Progenitor cell of endocrine pancreas (in vitro differentiated cells): ENCODE results near the gene FMN2. TPM values are rescaled to one million over a fixed set of nuclear protein-coding genes. Genes with fewer than 3 reads are reported as not detected.

Experiments used
- DNase-seq: peaks from one replicate; pipeline ENCODE4 v3.0.0; 2021; ENCODE audit warnings: low spot score; ENCODE audit not compliant: unreplicated experiment
- H3K27ac Mint-ChIP-seq: 2 replicates; pipeline ENCODE4 v1.8.0; 2021; ENCODE audit warnings: mild to moderate bottlenecking, moderate library complexity, mixed read lengths
- H3K27me3 Mint-ChIP-seq: 2 replicates; pipeline ENCODE4 v1.8.0; 2021; ENCODE audit warnings: mixed read lengths
- H3K36me3 Mint-ChIP-seq: 2 replicates; pipeline ENCODE4 v1.8.0; 2022; ENCODE audit warnings: mixed read lengths; ENCODE audit not compliant: insufficient read depth
- H3K4me1 Mint-ChIP-seq: 2 replicates; pipeline ENCODE4 v1.8.0; 2021; ENCODE audit warnings: low read depth, mixed read lengths
- H3K4me3 Mint-ChIP-seq: 2 replicates; pipeline ENCODE4 v1.8.0; 2021; ENCODE audit warnings: low read depth, mild to moderate bottlenecking, moderate library complexity, mixed read lengths
- H3K9me3 Mint-ChIP-seq: 2 replicates; pipeline ENCODE4 v1.8.0; 2021; ENCODE audit warnings: low read depth, mixed read lengths
- total RNA-seq: library from RNA; stranded (reverse); gene quantifications from 2 replicates; pipeline ENCODE4 v1.2.1, GENCODE V29; 2021
- TF ChIP-seq, protein P1 (sequence below): fragments of 200-600 bp; sonication (generic); IDR thresholded peaks from one replicate; pipeline ENCODE4 v1.5.0; 2021; ENCODE audit warnings: antibody characterized with exemption, mild to moderate bottlenecking; ENCODE audit not compliant: unreplicated experiment

Gene FMN2
- total RNA-seq, 1 donor from 2014 or later: 3.2 TPM

DNA sequence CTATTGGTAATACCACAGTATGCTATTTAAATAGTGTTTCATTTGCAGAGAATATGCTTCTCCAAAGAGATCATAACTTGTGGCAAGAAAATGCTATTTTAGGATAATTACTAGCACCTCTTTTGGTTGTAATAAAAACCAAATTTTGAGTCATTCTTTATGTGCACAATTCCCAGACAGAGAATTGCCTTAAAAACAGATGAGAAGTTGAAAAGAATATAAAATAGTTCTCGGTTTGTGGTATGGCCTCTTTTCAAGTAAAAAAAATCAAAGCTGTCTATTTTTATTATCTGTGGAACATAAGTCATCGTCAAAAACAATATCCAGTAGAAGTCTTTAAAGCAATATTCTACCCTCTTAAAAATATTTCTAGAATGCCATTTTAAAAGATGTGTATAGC lies 334.4 kb downstream of the FMN2 start:
- TF ChIP-seq, protein P1, sequence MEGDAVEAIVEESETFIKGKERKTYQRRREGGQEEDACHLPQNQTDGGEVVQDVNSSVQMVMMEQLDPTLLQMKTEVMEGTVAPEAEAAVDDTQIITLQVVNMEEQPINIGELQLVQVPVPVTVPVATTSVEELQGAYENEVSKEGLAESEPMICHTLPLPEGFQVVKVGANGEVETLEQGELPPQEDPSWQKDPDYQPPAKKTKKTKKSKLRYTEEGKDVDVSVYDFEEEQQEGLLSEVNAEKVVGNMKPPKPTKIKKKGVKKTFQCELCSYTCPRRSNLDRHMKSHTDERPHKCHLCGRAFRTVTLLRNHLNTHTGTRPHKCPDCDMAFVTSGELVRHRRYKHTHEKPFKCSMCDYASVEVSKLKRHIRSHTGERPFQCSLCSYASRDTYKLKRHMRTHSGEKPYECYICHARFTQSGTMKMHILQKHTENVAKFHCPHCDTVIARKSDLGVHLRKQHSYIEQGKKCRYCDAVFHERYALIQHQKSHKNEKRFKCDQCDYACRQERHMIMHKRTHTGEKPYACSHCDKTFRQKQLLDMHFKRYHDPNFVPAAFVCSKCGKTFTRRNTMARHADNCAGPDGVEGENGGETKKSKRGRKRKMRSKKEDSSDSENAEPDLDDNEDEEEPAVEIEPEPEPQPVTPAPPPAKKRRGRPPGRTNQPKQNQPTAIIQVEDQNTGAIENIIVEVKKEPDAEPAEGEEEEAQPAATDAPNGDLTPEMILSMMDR: no peak
- H3K27ac Mint-ChIP-seq: no peak overlapping the region
- no peaks in the 10 kb centered on the region for H3K4me1 Mint-ChIP-seq
- no peaks in the 10 kb centered on the region for H3K9me3 Mint-ChIP-seq
- no peaks in the 10 kb centered on the region for H3K27me3 Mint-ChIP-seq
- H3K4me3 Mint-ChIP-seq: no peak overlapping the region
- H3K36me3 Mint-ChIP-seq: no peaks in the 10 kb centered on the region
- no peak for DNase-seq

DNA sequence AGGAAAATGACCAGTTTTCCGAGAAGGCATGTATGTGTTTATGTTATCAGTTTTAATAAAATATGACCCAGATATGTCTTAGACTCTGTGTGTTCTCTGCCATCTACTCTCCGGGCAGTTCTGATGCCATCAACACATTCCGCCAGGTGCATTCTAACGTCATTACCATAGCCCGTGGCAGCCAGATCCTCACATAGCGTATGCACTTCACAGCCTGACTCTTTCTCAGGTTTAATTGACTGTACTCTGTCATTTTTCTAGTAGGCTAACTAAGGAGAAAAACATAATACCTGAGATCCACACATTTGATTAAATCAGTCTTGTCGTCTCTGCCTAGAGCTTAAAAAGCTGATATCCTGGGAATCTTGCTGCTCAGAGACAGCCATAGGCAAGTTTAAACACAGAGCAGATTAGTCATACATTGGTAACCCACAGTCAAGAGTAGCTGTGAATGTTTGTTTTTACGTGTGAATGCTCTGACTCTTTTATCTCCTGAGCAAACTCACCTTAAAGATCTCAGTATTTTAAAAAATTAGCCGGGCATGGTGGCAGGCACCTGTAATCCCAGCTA lies 344.4 kb downstream of the FMN2 start:
- TF ChIP-seq, protein P1: no peak
- no peak overlapping the region for H3K4me3 Mint-ChIP-seq
- H3K4me1 Mint-ChIP-seq: no peaks in the 10 kb centered on the region
- H3K9me3 Mint-ChIP-seq: no peaks in the 10 kb centered on the region
- no peak for DNase-seq
- no peaks in the 10 kb centered on the region for H3K36me3 Mint-ChIP-seq
- H3K27me3 Mint-ChIP-seq: peaks cover 6% of the 10 kb centered on the region
- H3K27ac Mint-ChIP-seq: peak overlapping the region; percentile 48

DNA sequence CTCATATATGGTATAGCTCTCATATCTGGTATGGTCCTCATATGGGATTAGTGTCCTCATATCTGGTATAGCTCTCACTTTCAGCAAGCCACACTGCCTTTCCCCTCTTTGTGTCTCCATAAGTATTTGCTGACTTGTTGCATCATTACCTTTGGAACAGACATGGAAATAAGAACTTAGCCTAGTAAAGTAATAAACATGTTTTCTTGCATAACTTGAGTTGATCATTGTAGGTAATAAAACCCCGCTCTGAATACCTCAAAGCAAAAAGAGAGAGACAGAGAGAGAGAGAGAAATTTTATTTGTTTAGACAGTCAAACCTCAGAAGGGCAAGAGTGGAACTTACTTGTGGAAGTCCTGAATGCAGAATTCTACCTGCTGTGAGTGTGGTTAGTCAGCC lies 350.0 kb downstream of the FMN2 start:
- H3K36me3 Mint-ChIP-seq: no peaks in the 10 kb centered on the region
- H3K4me1 Mint-ChIP-seq: no peaks in the 10 kb centered on the region
- no peak for DNase-seq
- TF ChIP-seq, protein P1: no peak
- H3K9me3 Mint-ChIP-seq: no peaks in the 10 kb centered on the region
- H3K27me3 Mint-ChIP-seq: no peaks in the 10 kb centered on the region
- no peak overlapping the region for H3K27ac Mint-ChIP-seq
- H3K4me3 Mint-ChIP-seq: no peak overlapping the region

DNA sequence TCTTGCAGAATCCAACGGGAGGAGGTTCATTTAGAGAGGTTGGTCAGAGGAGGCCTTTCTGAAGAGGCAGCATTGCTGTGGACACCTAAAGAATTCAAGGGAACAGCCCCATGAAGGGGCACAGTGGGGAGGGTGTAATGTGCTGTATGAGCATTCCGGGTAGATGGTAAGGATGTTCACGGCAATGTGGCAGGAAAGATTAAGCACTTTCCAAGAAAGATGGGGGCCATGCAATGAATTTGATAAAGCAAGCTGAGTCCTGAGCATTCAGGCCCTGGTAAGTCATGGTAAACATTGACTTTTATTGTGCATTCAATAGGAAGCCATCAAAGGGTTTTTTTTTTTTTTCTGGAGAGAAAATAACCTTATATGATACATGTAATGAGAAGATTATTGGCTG lies 353.7 kb downstream of the FMN2 start:
- TF ChIP-seq, protein P1: no peak
- DNase-seq: no peak
- H3K9me3 Mint-ChIP-seq: no peaks in the 10 kb centered on the region
- H3K36me3 Mint-ChIP-seq: no peaks in the 10 kb centered on the region
- H3K4me3 Mint-ChIP-seq: no peak overlapping the region
- H3K27ac Mint-ChIP-seq: no peak overlapping the region
- peaks cover 1% of the 10 kb centered on the region for H3K4me1 Mint-ChIP-seq
- H3K27me3 Mint-ChIP-seq: peaks cover 4% of the 10 kb centered on the region

DNA sequence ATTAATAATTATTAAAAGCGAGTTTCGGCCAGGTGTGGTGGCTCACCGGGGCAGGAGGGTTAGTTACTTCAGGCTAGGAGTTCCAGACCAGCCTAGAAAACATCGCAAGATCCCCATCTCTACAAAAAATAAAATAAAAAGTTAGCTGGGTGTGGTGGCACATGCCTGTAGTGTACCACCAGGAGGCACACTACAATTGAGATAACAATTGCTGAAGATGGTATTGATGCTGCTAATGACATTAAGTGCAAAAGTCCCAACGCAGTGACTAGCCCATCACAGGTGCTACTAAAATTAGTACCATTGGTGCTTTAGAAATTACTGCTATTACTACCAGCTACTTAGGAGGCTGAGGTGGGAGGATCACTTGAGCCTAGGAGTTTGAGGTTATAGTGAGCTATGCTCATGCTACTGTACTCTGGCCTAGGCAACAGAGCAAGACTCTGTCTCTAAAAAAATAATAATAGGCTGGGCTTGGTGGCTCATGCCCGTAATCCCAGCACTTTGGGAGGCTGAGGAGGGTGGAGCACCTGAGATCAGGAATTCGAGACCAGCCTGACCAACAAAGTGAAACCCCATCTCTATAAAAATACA lies 363.6 kb downstream of the FMN2 start:
- Mint-ChIP-seq H3K36me3 (no peaks in the 10 kb centered on the region), H3K27me3 (no peaks in the 10 kb centered on the region)

More for the DNA sequence above, 363.6 kb downstream of the FMN2 start:
- Mint-ChIP-seq H3K4me1 (peaks cover 10% of the 10 kb centered on the region), H3K4me3 (no peak overlapping the region), H3K9me3 (peaks cover 4% of the 10 kb centered on the region), H3K27ac (no peak overlapping the region)
- TF ChIP-seq, protein P1: peak; percentile 42
- no peak for DNase-seq
